ENCODE measurements around the gene CCNDBP1.

CCNDBP1 gene

DNA sequence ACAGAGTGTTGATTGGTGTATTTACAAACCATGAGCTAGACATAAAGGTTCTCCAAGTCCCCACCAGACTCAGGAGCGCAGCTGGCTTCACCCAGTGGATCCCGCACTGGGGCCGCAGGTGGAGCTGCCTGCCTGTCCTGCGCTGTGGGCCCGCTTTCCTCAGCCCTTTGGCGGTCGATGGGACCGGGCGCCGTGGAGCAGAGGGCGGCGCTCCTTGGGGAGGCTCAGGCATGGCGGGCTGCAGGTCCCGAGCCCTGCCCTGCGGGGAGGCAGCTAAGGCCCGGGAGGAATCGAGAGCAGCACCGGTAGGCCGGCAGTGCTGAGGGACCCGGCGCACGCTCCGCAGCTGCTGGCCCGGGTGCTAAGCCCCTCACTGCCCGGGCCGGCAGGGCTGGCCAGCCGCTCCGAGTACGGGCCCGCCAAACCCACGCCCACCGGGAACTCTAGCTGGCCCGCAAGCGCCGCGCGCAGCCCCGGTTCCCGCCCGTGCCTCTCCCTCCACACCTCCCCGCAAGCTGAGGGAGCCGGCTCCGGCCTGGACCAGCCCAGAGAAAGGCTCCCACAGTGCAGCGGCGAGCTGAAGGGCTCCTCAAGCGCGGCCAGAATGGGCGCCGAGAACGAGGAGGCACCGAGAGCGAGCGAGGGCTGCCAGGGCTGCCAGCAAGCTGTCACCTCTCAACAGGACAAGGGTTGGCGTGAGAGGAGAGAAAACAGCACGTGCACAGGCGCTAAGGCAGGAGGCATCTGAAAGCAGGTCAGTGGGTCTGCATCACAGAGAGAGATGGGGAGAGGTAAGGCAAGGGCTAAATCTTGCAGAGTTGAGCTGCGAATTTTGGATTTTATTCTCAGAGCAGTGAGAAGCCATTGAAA lies 41.5 kb downstream of the CCNDBP1 start:
- in situ Hi-C loops (cut with HindIII; ENCODE audit: low pct_ligation_motif_present, low sequenced_read_pairs), result no loop called here
- Histone ChIP-seq H3K36me3 (replicated peaks) (no peaks in the 10 kb centered on the region), H3K4me3 (ENCODE audit: low read depth, low read length) (no peak overlapping the region), H3K27ac (no peak overlapping the region), H3K27me3 (replicated peaks) (peaks cover 4% of the 10 kb centered on the region)
- no peak for DNase-seq
- TF ChIP-seq, protein P1, sequence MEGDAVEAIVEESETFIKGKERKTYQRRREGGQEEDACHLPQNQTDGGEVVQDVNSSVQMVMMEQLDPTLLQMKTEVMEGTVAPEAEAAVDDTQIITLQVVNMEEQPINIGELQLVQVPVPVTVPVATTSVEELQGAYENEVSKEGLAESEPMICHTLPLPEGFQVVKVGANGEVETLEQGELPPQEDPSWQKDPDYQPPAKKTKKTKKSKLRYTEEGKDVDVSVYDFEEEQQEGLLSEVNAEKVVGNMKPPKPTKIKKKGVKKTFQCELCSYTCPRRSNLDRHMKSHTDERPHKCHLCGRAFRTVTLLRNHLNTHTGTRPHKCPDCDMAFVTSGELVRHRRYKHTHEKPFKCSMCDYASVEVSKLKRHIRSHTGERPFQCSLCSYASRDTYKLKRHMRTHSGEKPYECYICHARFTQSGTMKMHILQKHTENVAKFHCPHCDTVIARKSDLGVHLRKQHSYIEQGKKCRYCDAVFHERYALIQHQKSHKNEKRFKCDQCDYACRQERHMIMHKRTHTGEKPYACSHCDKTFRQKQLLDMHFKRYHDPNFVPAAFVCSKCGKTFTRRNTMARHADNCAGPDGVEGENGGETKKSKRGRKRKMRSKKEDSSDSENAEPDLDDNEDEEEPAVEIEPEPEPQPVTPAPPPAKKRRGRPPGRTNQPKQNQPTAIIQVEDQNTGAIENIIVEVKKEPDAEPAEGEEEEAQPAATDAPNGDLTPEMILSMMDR (IDR thresholded peaks at IDR 0.05; ENCODE audit: low read depth, low read length, missing control alignments), result no peak

DNA sequence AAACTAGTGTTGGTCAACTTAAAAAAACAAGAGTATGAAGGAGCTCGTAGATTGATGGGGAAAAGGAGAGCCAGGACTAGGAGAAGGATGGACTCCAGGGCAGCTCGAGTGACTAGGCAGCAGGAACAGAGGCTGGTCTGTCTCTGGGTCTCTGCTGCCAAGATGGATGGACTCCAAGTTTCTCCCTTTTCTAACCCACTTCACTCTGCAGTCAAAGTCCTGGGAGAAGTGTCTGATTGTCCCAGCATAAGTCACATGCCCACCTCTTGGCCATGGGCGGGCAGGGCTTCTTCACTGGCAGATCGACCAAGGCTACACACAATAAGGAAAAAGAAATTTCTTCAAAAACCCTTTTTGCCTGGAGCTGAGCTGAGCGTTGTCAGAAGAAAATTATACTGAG lies 44.8 kb downstream of the CCNDBP1 start:
- Histone ChIP-seq H3K27me3 (replicated peaks) (peaks cover 11% of the 10 kb centered on the region), H3K4me3 (ENCODE audit: low read depth, low read length) (no peak overlapping the region), H3K27ac (no peak overlapping the region), H3K36me3 (replicated peaks) (no peaks in the 10 kb centered on the region)
- no peak for DNase-seq
- in situ Hi-C loops (cut with HindIII; ENCODE audit: low pct_ligation_motif_present, low sequenced_read_pairs), result no loop called here
- TF ChIP-seq, protein P1 (IDR thresholded peaks at IDR 0.05; ENCODE audit: low read depth, low read length, missing control alignments), result no peak

DNA sequence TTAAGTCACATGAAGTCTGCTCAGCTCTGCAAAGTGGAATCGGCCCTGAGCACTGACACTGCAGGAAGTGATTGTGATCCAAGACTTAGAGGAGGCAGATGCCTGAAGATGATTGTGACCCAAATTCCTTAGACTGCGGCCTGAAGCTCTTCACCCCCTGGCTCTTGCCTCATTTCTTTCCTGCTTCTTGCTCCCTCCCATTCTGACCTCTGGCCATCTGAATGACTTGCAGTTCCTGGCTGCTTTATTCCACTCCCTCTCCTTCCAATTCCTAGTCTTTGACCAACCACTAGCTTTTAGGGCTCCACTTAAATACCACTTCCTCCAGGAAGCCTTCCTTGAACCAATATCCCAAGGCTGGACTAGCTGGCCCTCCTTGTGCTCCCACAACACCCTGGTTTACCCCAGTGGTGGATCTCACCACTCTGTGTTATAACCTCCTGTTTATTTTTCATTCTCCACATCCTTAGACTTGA lies 45.5 kb downstream of the CCNDBP1 start:
- peaks cover 16% of the 10 kb centered on the region for H3K27me3 ChIP-seq (replicated peaks)
- no peaks in the 10 kb centered on the region for H3K36me3 ChIP-seq (replicated peaks)
- in situ Hi-C loops (cut with HindIII; ENCODE audit: low pct_ligation_motif_present, low sequenced_read_pairs), result no loop called here
- TF ChIP-seq, protein P1 (IDR thresholded peaks at IDR 0.05; ENCODE audit: low read depth, low read length, missing control alignments), result no peak
- DNase-seq, result no peak
- no peak overlapping the region for H3K27ac ChIP-seq
- no peak overlapping the region for H3K4me3 ChIP-seq (ENCODE audit: low read depth, low read length)

DNA sequence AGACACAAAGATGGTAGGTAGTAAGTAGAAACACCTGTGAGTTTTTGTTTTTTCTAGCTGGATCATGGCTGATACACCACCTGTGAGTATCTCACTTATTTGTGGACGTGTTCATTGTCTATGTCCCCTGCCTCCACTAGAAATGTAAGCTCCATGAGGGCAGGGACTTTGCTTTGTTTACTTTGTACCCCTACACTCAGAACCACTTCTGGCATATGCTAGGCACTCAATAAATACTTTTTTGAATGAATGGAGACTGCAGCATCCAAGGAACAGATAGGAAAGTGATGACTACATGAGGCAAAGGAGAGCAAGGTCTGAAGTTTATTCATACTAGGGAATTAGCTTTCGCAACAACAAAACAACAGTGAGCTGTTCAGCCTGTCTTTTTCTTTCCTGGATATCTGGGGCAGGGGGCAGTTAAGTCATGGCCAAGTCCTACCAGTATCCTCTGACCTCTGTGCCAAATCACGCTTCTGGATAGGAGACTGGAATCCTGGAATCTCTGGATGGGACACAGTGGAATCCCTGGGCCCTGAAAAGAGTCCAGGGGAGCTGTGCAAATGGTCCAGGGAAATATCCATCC lies 47.2 kb downstream of the CCNDBP1 start:
- in situ Hi-C loops (cut with HindIII; ENCODE audit: low pct_ligation_motif_present, low sequenced_read_pairs), result no loop called here
- Histone ChIP-seq H3K36me3 (replicated peaks) (no peaks in the 10 kb centered on the region), H3K27me3 (replicated peaks) (peaks cover 16% of the 10 kb centered on the region), H3K27ac (no peak overlapping the region), H3K4me3 (ENCODE audit: low read depth, low read length) (no peak overlapping the region)
- DNase-seq, result no peak
- TF ChIP-seq, protein P1 (IDR thresholded peaks at IDR 0.05; ENCODE audit: low read depth, low read length, missing control alignments), result no peak

DNA sequence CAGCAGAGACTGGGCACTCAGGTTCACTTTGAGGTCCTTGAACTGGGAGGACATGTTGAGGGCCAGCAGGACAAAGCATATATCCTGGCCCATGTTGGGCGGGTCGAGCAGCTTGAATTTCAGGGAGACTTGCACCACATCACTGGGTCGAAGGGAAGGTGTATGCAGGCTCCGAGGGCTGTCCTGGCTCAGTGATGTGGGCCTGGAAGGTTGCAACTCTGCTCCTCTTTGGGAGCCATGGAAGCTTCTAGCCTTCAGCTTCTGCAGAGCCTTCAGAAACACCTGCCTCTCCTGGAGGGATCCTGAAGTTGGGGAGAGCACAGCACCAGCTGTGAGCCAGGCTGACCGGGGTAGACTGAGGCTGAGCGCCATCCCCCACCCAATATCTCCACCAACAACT lies 50.3 kb downstream of the CCNDBP1 start:
- Histone ChIP-seq H3K36me3 (replicated peaks) (no peaks in the 10 kb centered on the region), H3K27me3 (replicated peaks) (peaks cover 15% of the 10 kb centered on the region), H3K27ac (no peak overlapping the region), H3K4me3 (ENCODE audit: low read depth, low read length) (no peak overlapping the region)
- no peak for DNase-seq
- TF ChIP-seq, protein P1 (IDR thresholded peaks at IDR 0.05; ENCODE audit: low read depth, low read length, missing control alignments), result no peak
- in situ Hi-C loops (cut with HindIII; ENCODE audit: low pct_ligation_motif_present, low sequenced_read_pairs), result no loop called here
